HepG2 (cell line): Measurements from ENCODE around the gene ANKZF1. TPM values are rescaled to one million over a fixed set of nuclear protein-coding genes. Genes with fewer than 3 reads are reported as not detected.

Experiments used
- CEBPB ChIP-seq: IDR thresholded peaks from 2 replicates; pipeline ENCODE4 v1.6.1; 2011; ENCODE audit warnings: low read depth, low read length, improper control_type of control experiment, borderline replicate concordance
- CEBPG ChIP-seq: IDR thresholded peaks from 2 replicates; pipeline ENCODE4 v1.6.1; 2016
- MIXL1 ChIP-seq: IDR thresholded peaks from 2 replicates; pipeline ENCODE4 v1.6.1; 2016
- PCBP1 ChIP-seq: fragments of 200-400 bp; formaldehyde crosslinking; IDR thresholded peaks from 2 replicates; pipeline ENCODE4 v1.6.1; 2017; ENCODE audit warnings: mild to moderate bottlenecking, low read depth, low read length, borderline replicate concordance
- POLR2AphosphoS5 ChIP-seq: IDR thresholded peaks from 2 replicates; pipeline ENCODE4 v1.6.1; 2012; ENCODE audit warnings: low read depth, low read length
- PTBP1 ChIP-seq: fragments of 200-400 bp; formaldehyde crosslinking; IDR thresholded peaks from 2 replicates; pipeline ENCODE4 v1.6.1; 2018; ENCODE audit warnings: low read length, low read depth; ENCODE audit not compliant: poor library complexity, severe bottlenecking
- SMC3 ChIP-seq: IDR thresholded peaks from 2 replicates; pipeline ENCODE4 v1.6.1; 2011; ENCODE audit warnings: low read length, improper control_type of control experiment
- TAF15 ChIP-seq: fragments of 200-400 bp; formaldehyde crosslinking; IDR thresholded peaks from one replicate; pipeline ENCODE4 v1.6.1; 2018; ENCODE audit warnings: mild to moderate bottlenecking, low read depth, low read length; ENCODE audit not compliant: poor library complexity, severe bottlenecking
- ZFAT ChIP-seq: sonication (generic); formaldehyde crosslinking; conservative IDR thresholded peaks from 2 replicates; pipeline ENCODE4 v1.8.1; 2023; ENCODE audit warnings: missing genetic modification reagents, inconsistent platforms
- ZNF256 ChIP-seq: sonication (generic); formaldehyde crosslinking; conservative IDR thresholded peaks from 2 replicates; pipeline ENCODE4 v1.4.0; 2020; ENCODE audit warnings: missing genetic modification reagents
- ZNF34 ChIP-seq: sonication (generic); formaldehyde crosslinking; IDR thresholded peaks from 2 replicates; pipeline ENCODE4 v1.4.0; 2020; ENCODE audit warnings: mild to moderate bottlenecking, missing genetic modification reagents, borderline replicate concordance
- ZNF543 ChIP-seq: sonication (generic); formaldehyde crosslinking; IDR thresholded peaks from 2 replicates; pipeline ENCODE4 v1.4.0; 2020; ENCODE audit warnings: mild to moderate bottlenecking, missing genetic modification reagents
- ZNF747 ChIP-seq: sonication (generic); formaldehyde crosslinking; IDR thresholded peaks from 2 replicates; pipeline ENCODE4 v1.8.1; 2023; ENCODE audit warnings: missing genetic modification reagents, mild to moderate bottlenecking, borderline replicate concordance
- ZSCAN25 ChIP-seq: sonication (generic); formaldehyde crosslinking; IDR thresholded peaks from 2 replicates; pipeline ENCODE4 v1.8.0; 2022; ENCODE audit warnings: mild to moderate bottlenecking, missing genetic modification reagents
- polyA plus RNA-seq, 8 experiments: library from polyadenylated mRNA; depleted of rRNA in 3 of 8; stranded (reverse) in 7 of 8; unstranded in 1 of 8; fragments of >200 nt; fragmentation: Illumina TruSeq in 4 of 8; extraction: Trizol in 4 of 8; gene quantifications; 2 replicates each; pipeline versions ENCODE4 v1.2.1 to v1.2.3, GENCODE V29; 2011 to 2016; ENCODE audit warnings: low read depth in 4 of 8, missing spikeins in 1 of 8, mixed read lengths in 1 of 8; ENCODE audit not compliant: insufficient read depth in 1 of 8
- total RNA-seq, 5 experiments: library from RNA; depleted of rRNA; stranded (reverse); fragments of >200 nt; fragmentation: Illumina TruSeq; extraction: Trizol; gene quantifications; 2 replicates each; pipeline ENCODE4 v1.2.3, GENCODE V29; 2016; ENCODE audit warnings: low read depth in 1 of 5
- TF ChIP-seq, protein P1 (sequence below), 2 experiments: fragments of 450-650 bp in 1 of 2; sonication (generic) in 1 of 2; formaldehyde crosslinking in 1 of 2; IDR thresholded peaks; 2 replicates each; pipeline versions ENCODE4 v1.6.1 to v1.8.0; 2016 to 2022; ENCODE audit warnings: antibody characterized with exemption in 1 of 2, mild to moderate bottlenecking in 1 of 2, missing genetic modification reagents in 1 of 2
- TF ChIP-seq, protein P2 (sequence below): IDR thresholded peaks from 2 replicates; pipeline ENCODE4 v1.6.1; 2016; ENCODE audit warnings: mild to moderate bottlenecking
- TF ChIP-seq, protein P3 (sequence below): sonication (generic); formaldehyde crosslinking; IDR thresholded peaks from 2 replicates; pipeline ENCODE4 v1.5.1; 2020; ENCODE audit warnings: mild to moderate bottlenecking, missing genetic modification reagents, moderate library complexity

Gene ANKZF1
- total and polyA plus RNA-seq, 2 of the 13 experiments (the other 11 are each of a cell fraction or from before 2014, with no cell fraction given) = 25.3 to 128 TPM

DNA sequence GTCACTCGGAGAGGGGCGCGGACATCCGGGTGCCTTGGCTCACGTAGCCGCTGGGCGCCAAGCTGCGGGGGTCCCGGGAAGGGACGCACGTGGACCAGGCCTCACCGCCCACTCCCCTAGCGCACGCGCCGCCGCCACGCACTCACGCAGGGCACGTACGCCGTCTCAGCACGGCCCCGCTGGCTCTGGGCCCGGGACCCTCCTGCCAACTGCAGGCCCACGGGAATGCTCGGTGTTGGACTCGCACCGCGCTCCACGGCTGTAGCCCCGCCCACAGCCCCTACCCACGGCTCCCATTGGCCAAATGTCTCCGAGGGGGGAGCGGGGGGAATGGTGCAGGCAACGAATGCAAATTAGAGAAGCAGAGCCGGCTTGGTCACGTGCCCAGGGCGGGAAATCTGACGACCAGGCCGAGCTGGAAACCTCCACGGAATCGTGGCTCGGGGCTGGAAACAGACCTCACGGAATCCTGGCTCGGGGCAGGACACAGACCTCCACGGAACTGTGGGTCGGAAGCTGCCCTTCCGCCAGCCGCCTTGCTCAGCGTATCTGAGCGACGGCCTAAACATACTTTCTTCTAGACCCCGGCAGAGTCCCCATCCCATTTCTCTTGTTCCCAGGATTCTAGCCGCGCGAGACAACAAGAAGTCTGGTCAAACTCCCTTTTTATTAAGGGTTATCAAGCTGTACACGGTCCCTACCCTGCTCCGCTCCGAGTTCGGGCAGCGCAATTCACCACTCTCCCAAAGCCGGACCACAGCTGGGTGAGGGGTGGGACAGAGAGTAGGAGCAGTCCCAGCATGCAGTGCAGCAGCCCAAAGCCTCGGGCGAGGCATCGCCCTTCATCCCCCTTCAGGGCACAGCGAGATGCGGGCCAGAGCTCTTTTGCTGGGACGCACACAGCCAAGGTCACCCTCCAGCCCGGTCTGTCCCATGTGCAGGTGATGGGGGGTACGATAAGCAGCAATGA lies 10.6 kb upstream of the ANKZF1 start, which contains the start of gene ABCB6 (continued):
- TF ChIP-seq, protein P1, sequence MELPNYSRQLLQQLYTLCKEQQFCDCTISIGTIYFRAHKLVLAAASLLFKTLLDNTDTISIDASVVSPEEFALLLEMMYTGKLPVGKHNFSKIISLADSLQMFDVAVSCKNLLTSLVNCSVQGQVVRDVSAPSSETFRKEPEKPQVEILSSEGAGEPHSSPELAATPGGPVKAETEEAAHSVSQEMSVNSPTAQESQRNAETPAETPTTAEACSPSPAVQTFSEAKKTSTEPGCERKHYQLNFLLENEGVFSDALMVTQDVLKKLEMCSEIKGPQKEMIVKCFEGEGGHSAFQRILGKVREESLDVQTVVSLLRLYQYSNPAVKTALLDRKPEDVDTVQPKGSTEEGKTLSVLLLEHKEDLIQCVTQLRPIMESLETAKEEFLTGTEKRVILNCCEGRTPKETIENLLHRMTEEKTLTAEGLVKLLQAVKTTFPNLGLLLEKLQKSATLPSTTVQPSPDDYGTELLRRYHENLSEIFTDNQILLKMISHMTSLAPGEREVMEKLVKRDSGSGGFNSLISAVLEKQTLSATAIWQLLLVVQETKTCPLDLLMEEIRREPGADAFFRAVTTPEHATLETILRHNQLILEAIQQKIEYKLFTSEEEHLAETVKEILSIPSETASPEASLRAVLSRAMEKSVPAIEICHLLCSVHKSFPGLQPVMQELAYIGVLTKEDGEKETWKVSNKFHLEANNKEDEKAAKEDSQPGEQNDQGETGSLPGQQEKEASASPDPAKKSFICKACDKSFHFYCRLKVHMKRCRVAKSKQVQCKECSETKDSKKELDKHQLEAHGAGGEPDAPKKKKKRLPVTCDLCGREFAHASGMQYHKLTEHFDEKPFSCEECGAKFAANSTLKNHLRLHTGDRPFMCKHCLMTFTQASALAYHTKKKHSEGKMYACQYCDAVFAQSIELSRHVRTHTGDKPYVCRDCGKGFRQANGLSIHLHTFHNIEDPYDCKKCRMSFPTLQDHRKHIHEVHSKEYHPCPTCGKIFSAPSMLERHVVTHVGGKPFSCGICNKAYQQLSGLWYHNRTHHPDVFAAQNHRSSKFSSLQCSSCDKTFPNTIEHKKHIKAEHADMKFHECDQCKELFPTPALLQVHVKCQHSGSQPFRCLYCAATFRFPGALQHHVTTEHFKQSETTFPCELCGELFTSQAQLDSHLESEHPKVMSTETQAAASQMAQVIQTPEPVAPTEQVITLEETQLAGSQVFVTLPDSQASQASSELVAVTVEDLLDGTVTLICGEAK (IDR thresholded peaks at IDR 0.05) = no peak
- TF ChIP-seq, protein P1 (CRISPR knock-in tag; IDR thresholded peaks at IDR 0.05) = peak; percentile 82
- TF ChIP-seq ZNF256 (CRISPR knock-in tag) (peak; percentile 35; the same call in 1 of the 2 replicates), POLR2AphosphoS5 (peak; percentile 98), ZFAT (CRISPR knock-in tag) (no peak), ZSCAN25 (no peak), SMC3 (no peak), PCBP1 (0 out of 2 replicates have a peak, but pooled peaks have one; percentile 49), CEBPB (no peak), ZNF747 (CRISPR knock-in tag) (peak; percentile 98), ZNF34 (CRISPR knock-in tag) (no peak), PTBP1 (no peak), ZNF543 (CRISPR knock-in tag) (peak; percentile 88; the same call in 1 of the 2 replicates), MIXL1 (peak; percentile 73), CEBPG (CRISPR knock-in tag) (peak; percentile 30; the same call in 1 of the 2 replicates), TAF15 (peak; percentile 85)
- TF ChIP-seq, protein P2, sequence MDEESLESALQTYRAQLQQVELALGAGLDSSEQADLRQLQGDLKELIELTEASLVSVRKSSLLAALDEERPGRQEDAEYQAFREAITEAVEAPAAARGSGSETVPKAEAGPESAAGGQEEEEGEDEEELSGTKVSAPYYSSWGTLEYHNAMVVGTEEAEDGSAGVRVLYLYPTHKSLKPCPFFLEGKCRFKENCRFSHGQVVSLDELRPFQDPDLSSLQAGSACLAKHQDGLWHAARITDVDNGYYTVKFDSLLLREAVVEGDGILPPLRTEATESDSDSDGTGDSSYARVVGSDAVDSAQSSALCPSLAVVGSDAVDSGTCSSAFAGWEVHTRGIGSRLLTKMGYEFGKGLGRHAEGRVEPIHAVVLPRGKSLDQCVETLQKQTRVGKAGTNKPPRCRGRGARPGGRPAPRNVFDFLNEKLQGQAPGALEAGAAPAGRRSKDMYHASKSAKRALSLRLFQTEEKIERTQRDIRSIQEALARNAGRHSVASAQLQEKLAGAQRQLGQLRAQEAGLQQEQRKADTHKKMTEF = peak; percentile 97
- TF ChIP-seq, protein P3, sequence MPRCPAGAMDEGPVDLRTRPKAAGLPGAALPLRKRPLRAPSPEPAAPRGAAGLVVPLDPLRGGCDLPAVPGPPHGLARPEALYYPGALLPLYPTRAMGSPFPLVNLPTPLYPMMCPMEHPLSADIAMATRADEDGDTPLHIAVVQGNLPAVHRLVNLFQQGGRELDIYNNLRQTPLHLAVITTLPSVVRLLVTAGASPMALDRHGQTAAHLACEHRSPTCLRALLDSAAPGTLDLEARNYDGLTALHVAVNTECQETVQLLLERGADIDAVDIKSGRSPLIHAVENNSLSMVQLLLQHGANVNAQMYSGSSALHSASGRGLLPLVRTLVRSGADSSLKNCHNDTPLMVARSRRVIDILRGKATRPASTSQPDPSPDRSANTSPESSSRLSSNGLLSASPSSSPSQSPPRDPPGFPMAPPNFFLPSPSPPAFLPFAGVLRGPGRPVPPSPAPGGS (CRISPR knock-in tag) = peak; percentile 94; the same call in 1 of the 2 replicates
